Colon (tissue), 2 donors: ENCODE data around the gene SMU1.
"Not testable (repeated sequence)": the region's sequence is repeated elsewhere in the genome, so short reads cannot be mapped to it uniquely, and the experiment has no call there.

Source experiments
- FAIRE-seq: peaks from 2 replicates; lab custom pipeline; 2012; peaks lifted over from hg19 to GRCh38; lab: Jason Lieb, UNC
- donor health status: control.
- donor health status: control.

The SMU1 gene

DNA sequence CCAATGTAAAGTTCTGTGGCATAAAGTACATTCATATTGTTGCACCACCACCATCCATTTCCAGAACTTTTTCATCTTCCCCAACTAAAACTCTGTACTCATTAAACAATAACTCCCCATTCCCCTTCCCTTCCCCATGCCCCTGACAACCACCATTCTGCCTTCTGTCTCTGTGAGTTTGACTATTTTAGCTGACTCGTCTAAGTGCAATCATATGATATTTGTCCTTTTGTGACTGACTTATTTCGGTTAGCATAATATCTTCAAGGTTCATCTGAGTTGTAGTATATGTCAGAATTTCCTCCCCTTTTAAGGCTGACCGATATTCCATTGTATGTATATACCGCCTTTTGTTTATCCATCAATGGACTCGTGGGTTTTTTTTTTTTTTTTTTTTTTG, 29.0 kb upstream of the SMU1 start:
- no peak for FAIRE-seq

DNA sequence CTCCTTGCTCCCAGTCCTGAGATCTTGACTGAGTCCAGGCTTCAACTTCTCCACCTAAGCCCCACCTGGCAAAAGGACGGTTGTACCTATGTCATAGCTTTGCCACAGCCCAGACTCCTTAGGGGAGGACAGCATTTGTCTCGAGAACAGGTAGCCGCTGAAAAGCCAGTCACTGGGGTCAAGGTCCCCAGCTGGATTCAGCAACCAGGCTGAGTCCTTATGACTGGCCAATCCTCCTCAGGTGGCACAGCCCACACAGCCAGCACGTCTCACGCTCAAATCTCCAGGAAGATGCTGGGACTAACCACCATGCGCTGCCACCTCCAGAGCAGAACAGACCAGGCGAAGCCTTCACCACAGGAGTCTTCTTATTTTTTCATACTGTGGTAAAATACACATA, 27.9 kb upstream of the SMU1 start:
- FAIRE-seq = no peak

DNA sequence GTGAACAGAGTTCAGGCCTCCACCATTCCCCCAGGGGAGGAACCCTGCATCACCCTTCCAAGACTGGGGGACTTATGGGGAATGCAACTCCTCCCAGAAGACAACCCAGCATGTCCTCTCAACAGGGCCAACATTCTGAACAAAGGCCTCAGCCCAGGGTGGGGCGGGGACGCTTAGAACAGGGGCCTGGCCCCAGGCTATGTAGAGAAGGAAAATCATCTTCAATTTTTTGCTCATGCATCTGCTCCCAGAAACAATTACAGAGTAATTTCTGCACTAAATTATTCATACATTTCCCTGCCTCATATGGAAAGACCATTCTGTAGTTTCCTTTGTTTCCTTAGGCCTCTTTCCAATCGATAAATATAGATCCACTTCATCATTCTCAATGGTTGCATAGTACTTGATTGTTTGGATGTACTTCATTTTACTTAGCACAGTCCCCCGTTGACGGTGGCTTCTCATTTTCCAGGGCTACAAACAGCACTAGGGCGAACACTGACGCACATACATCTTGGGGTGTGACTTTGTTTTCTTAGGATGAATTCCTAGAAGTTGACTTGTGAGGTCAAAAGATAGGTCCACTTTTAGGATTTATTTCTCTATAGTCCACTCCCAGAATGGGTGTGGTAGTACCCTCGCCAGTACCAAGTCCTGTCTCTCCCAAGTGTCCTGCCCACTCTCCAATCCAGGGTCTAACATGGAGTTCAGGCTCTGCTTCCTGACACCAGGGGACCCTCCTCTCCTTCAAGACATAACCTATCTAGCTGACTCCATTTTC, 27.2 kb upstream of the SMU1 start:
- no peak for FAIRE-seq

DNA sequence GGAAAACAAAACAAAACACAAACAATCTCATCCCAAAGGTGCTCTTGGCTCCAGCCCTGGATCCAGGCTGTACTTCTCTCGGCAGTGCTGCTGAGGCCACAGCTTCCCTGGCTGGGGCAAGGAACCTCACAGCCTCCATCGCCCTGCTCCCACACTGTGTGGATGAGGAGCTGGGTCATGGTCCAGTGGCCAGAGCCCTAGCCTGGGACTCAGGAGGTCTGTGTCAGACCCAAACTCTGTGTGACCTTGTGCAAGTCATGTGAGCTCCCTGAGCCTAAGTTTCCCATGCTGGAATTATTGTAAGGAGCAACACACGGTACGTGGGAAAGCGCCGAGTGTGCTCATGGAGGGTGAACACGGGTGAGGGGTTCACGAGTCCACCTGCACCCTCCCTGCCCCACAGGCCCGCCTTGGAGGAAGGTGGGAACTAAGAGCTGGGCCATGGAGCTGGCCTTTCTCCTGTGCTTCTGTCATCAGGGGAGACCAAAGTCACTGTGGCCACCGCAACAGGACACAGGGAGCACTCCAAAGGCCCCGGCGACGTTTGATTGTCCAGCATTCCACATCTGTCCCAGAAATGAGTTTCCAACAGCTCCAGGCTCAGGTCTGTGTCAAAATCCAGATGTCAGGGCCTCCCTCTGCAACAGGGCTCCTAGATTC, 26.2 kb upstream of the SMU1 start:
- no peak for FAIRE-seq

DNA sequence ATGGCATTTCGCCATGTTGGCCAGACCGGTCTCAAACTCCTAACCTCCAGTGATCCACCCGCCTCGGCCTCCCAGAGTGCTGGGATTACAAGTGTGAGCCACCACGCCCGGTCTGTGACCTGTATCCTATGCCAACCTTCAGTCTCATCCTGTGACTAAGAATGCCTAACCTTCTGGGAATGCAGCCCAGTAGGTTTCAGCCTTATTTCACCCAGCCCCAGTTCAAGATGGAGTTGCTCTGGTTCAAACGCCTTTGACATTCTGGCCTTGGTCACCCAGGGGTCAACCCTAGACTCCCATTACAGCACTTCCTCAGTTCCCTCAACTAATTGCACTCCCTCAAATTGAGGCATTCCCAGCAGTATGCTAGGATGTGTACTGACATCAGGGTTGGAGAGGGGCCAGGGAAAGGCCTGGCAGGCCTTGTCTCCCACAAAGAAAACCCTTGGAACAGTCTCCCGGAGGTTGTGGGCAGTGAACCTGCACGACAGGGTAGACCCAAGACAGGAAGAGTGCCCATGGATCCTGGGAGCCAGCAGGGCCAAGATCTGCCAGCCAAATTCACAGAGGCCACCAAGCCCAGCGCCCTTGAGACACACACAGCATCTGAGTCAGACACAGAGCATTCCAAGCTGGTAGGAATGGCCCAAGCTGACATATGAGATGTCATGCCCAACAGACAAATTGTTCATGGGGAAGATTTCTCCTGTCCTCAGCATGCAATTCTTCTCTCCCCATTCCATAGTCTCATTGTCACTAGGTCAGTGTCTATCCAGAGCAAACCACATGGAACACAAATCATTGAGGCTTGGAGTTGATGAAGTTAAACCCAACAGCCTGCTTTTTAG, 24.9 kb upstream of the SMU1 start:
- no peak for FAIRE-seq

DNA sequence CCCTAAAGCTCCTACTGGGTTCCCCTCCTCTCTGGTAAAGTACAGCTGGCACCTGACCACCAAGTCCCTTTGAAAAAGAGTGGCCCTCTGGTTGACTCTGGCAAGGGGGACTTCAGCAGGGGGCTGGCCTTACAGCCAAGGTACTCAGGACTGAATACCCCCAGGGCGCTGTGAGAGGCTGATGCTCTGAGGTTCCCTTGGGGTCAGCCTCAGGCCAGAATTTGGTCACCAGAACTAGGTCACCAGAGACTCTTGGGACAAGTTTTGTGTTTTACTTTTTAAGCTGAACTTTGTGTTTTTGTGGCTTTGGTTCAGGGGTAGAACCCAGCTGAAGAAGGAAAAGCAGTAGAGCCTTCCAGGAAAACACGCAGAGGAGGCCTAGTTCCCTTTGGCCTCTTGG, 23.3 kb upstream of the SMU1 start:
- no peak for FAIRE-seq

DNA sequence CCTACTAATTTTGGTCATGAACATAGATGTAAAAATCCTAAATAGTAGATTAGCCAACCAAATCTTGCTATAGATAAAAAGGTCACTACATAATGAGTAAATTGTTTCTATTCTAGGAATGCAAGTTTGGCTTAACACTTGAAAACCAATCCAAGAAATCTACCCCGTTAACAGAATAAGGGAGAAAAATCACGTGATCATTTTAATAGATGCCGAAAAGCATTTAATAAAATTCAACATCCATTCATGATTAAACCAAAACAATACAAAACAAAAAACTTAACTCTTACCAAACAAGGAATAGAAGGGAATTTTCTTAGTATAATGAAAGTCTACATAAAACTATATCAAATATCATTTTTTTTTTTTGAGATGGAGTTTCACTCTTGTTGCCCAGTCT, 20.7 kb upstream of the SMU1 start:
- FAIRE-seq = no peak

DNA sequence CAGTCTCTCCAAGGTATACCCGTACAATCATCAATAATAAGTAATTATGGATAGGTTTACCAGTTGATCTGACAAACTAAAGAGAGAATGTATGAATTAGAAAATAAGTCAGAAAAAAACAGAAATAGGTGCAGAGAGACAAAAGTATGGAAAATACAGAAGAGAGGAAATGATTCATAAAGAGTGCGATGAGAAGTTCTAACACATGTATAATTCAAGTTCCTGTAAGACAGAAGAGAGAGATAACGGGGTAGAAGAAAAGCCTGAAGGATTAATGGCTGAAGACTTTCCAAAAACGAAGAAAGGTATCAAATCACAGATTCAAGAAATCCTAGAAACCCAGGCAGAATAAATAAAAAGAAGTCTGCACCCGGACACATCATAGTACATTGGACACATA, 16.2 kb upstream of the SMU1 start:
- no peak for FAIRE-seq

DNA sequence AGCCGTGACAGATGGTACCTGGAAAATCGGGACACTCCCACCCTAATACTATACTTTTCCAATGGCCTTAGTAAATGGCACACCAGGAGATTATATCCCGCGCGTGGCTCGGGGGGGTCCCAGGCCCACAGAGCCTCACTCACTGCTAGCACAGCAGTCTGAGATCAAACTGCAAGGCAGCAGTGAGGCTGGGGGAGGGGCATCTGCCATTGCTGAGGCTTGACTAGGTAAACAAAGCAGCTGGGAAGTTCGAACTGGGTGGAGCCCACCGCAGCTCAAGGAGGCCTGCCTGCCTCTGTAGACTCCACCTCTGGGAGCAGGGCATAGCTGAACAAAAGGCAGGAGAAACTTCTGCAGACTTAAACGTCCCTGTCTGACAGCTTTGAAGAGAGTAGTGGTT, 9.2 kb upstream of the SMU1 start:
- FAIRE-seq = not testable (repeated sequence)

DNA sequence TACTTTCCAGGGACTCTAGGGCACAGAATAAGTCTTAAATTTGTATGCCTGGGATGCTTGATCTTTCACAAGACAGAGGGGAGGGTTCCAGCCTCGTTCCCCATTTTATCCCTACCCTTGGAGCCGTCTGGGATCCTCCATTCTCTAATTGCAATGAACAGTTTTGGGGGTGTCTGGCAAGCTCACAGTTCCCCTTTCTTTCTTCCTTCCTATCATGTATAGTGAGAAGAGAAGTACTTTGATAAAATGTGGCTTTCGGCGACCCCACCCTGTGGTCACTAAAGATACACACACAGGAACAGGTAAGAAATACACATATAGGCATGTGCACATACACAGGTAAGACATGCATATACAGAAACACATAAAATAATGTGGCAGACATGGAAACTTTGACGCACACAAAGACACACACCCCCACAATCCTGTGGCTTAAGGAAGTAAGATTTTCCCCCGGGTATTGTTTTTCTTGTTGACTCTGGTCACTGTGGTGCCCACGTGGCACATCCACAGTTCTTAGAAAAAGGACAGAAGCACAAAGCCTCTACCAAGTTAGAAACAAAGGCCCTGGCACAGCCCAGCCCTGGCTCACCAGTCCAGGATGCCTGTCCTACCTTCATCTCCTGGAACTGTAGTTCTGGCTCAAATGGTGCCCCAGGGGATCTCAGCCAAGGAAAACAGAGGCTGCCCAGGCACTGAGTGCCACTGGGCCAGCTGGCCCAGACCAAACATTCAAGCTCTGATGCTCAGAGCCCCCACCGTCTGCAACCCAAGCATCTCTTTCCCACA, 6.3 kb upstream of the SMU1 start:
- no peak for FAIRE-seq

DNA sequence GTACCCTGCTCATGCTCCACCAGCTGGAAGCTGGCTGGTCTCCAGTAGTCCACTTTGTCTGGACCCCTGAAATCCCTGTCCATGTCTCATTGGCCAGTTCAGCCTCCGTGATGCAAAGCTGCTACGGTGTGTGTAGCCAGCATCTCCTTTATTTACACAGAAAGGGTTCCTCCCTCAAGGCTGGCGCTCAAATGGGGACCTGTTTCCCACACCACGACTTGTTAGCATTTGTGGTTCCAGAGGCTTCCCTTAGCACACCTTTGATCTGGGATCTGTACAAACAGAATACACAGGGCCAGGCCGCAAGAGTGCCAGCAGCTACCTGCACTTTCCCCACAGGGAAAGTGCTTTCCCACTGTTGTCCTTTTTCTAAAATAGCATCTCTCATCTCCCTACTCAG, 5.7 kb upstream of the SMU1 start:
- FAIRE-seq = no peak

DNA sequence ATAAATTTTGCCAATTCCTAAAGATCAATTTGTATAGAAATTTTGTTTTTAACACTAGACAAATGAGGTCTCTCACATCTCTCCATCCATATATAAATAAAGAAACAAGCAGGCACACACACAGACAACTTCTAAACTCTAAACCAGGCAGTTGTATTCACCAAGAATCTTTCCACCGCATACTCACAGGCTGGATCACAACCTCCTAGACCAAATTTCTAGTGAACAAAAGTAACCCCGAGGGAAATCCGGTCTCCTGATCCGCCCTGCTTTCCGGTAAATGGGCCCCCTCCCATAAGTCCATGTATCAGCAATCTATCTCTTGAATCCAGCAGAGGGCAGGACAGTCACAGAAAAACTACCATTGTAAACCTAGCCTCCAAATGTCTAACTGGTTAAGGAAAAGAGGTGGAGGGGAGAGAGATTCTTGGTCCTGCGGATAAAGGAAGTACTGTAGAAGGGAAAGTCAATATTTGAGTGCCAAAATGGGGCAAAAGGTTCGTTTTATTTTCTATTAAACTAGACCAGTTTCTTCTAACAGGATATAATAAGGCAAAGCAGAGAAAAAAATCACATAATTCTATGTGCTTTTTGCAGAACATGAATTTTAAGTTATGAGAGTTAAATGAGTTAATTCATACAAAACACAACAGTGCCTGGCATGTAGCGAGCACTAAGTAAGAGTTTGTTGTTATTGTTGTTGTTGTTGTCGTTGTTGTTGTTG, 4.8 kb upstream of the SMU1 start:
- no peak for FAIRE-seq

DNA sequence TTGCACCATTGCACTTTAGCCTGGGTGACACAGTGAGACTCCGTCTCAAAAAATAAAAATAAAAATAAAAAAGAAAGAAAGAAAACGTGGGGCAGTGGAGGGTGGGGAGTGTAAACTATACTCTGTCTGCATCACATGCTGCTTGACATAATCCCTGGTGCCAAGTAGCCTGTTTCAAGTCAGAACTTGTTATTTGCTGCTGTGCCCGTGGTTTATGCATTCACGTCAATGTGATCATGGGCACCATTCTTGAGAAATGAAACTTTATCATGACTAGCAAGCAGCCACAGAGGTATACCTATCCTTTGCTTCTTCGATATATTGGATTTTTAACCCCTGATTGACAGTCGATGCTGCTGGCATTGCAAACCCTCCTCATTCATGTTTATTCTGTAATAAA, 4.1 kb upstream of the SMU1 start:
- no peak for FAIRE-seq

DNA sequence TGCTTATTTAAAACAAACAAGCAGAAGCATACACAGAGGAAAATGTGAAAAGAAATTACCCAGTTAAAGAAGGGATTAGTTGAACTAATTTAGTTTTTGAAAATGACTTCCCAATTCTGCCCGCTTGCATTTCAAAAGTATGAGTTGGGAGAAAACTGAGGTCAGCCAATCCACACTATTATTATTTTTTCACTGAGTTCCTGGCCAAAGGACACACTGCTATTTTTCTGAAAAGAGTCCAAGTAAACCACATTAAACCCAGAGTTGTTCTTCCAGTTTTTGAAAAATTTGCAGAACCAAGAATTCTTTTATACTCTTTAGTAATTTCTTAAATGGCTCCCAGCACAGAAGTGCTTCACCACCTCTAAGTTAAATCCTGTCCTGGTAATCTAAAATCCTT, 7.5 kb downstream of the SMU1 start:
- no peak for FAIRE-seq

DNA sequence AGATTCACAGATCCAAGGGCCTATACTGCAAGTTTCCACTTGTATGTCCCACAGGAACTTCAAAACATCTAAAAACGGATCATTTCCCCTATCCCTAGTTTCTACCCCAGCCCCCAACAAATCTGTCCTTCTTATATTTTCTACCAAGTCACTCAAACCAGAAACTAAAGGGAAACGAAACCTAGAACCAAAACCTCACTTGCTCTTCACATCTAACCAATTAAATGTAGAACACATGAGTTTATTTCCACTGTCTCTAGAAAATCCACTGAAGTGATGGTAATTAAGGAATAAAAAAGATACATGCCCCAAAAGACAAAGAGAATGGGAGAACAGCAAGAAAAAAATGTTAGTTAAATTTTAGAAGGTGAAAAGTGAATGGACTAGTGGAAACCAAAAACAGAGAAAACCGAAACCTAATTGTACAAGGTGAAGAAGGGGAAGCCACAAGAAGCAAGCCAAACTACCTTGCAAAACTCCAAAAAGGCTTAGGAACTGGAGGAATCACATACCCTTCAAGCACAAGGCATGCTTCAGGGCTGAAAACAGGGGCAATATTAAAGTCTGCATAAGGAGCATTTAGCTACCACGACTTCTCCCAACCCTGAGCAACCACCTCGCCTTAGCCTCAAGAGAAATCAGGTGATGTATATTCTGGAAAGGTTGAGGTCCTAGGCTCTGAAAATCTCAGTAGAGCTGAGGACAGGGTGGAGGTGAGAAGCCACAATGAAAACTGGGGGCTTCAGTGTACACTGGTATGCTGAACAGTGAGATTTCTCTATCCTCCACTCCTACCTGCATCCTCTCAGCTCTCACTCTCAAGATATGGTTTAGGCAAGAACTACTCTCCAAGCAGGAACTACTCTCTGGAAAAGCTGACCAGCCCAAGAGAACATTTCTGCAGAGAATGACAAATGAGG, 11.1 kb downstream of the SMU1 start:
- FAIRE-seq = no peak

DNA sequence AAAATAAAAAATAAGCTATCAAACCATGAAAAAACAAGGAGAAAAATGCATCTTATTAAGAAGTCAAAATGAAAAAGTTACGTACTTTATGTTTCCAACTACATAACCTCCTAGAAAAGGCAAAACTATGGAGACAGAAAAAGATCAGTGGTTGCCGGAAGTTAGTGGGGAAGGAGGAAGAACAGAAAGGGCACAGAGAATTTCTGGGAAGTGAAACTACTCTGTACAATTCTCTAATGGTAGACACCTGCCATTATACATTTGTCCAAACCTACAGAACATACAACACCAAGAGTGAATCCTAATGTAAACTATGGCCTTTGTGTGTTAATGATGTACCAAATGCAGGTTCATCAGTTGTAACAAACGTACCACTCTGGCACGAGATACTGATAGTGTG, 25.3 kb downstream of the SMU1 start:
- FAIRE-seq = no peak

DNA sequence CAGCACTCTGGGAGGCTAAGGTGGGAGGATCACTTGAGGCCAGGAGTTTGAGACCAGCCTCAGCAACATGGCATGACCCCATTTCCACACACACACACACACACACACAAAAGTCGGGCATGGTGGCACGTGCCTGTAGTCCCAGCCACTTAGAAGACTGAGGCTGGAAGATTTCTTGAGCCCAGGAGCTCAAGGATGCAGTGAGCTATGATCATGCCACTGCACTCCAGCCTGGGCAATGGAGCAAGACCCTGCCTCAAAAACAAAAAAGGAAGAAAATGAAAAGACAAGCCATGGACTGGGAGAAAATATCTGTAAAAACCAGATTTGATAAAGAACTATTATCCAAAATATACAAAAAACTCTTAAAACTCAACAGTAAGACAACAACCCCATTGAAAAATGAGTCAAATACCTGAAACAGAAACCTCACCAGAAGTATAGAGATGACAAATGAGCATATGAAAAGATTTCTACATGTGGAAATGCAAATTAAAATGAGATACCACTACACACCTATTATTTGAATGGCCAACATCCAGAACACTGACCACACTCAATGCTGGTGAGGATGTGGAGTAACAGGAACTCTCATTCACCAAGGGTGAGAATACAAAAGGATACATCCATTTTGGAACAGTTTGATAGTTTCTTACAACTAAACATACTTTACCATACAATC, 26.7 kb downstream of the SMU1 start:
- no peak for FAIRE-seq

DNA sequence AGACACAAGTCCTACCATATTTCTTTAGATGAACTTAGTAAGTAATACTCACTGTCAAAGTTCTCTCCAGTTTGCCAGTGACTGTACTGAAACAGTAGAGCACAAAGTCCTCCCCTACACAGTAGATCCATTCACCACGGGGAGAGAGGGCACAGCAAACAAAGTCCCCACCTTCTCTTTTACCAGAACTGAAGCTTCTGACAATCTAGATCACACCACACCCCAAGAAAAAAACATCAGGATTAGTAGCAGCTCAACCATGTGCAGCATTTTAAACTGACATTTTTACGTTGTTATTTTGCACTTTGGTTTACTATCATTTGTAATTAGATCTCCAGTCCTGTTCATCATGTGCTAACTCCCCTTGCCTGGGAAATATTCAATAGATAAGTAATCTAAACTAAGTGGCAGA, 28.4 kb downstream of the SMU1 start:
- FAIRE-seq = no peak

DNA sequence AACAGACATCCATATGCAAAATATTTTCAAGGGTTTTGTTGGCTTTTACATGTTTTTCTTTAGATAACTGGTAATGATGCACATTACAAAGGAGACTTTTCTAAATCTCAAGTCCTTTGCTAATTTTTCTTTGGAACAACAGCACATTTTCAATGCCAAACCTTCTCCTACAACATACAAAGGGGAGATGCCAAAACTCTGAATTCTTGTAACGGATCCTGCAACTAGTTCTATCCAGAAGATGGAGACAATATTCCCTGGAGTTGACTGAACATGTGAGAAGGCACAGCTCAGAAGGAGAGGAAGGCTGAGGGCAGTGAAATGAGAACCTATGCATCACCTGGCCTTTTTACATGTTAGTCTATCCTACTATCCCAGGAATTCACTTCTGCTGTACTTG, 30.4 kb downstream of the SMU1 start:
- FAIRE-seq = no peak
